Psoas muscle (tissue), 8 donors: ENCODE data around the gene KCNAB1. TPM values are rescaled to one million over a fixed set of nuclear protein-coding genes. Genes with fewer than 3 reads are reported as not detected.

Experiments used
- ATAC-seq, 4 donors: fragments of 200-7000 bp; cut with Tn5 transposase; one replicate each; pipeline ENCODE4 v1.9.1; 2020; ENCODE audit warnings: moderate library complexity in 3 of 4, mild to moderate bottlenecking in 2 of 4
- DNase-seq, 2 donors: peaks; one replicate each; pipeline ENCODE4 v3.0.0-alpha.2; 2020
- H3K27ac ChIP-seq: fragments of 200-600 bp; one replicate; pipeline ENCODE4 v1.8.0; 2022
- H3K27me3 ChIP-seq, 3 donors: fragments of 200-600 bp in 1 of 3; one replicate each; pipeline versions ENCODE4 v1.6.1 to v1.8.0; 2013 to 2022; ENCODE audit warnings: low read length in 2 of 3, mild to moderate bottlenecking in 2 of 3, moderate library complexity in 1 of 3; ENCODE audit not compliant: insufficient read depth in 3 of 3
- H3K36me3 ChIP-seq, 2 donors: fragments of 200-600 bp in 1 of 2; one replicate each; pipeline versions ENCODE4 v1.6.1 to v1.8.0; 2013 to 2022; ENCODE audit warnings: low read depth in 1 of 2, mild to moderate bottlenecking in 1 of 2, moderate library complexity in 1 of 2; ENCODE audit not compliant: insufficient read depth in 1 of 2
- H3K4me1 ChIP-seq: fragments of 200-600 bp; one replicate; pipeline ENCODE4 v1.8.0; 2022
- H3K4me3 ChIP-seq: fragments of 200-600 bp; one replicate; pipeline ENCODE4 v1.8.0; 2022; ENCODE audit warnings: mild to moderate bottlenecking
- H3K9me3 ChIP-seq: fragments of 200-600 bp; one replicate; pipeline ENCODE4 v1.8.0; 2022
- CTCF ChIP-seq: fragments of 200-600 bp; IDR thresholded peaks from one replicate; pipeline ENCODE4 v1.8.0; 2022; ENCODE audit warnings: antibody characterized with exemption
- WGBS, 3 donors: extraction: QIAGEN DNeasy Blood & Tissue Kit; methylation state at CpG; one replicate each; pipeline versions ENCODE4 v1.1.6 to v1.1.7; 2013; 5-methylcytosine and 5-hydroxymethylcytosine counted together
- intact Hi-C, 2 donors: fragments of 100-400 bp; cut with DNase I; formaldehyde crosslinking; loops; one replicate each; pipeline versions ENCODE4 v1.11.0 to v1.14.2; 2022
- polyA plus RNA-seq, 3 donors: library from polyadenylated mRNA; stranded (reverse); fragments of 200-250 nt; gene quantifications; one replicate each; pipeline ENCODE4 v1.2.3, GENCODE V29; 2013
- total RNA-seq, 4 donors: library from RNA; stranded (reverse); fragmentation: NEBNext Ultra II Directional in 2 of 4; extraction: Animal tissue kit (Norgen Biotek cat#: 25700) in 2 of 4; gene quantifications; one replicate each; pipeline versions ENCODE4 v1.2.1 to v1.2.4, GENCODE V29; 2021 to 2023
- donor health status: healthy with polysubstance abuse.
- donor health status: DM: no; HTN: no; CAD: no; lungs with moderate emphysema.
- donor health status: Bipolar disorder and iron deficiency.
- donor health status: healthy.
- donor health status: DM: yes; HTN: yes; CAD: no.
- donor health status: DM: no; HTN: no; CAD: no.
- donor health status: DM: no; HTN: no; CAD: no.
- donor health status: DM: yes; HTN: yes; CAD: no.

Gene KCNAB1
- total and polyA plus RNA-seq, 7 donors = 0.66 to 3.1 (median 0.91) TPM

GRCh38 chr3:156509189-156510174 is 389.1 kb downstream of the KCNAB1 start:
- WGBS, 3 donors = 44 to 51% (median 46%) methylated on average over 5 of the region's 5 CpGs
- H3K36me3 ChIP-seq = no peaks in the 10 kb centered on the region
- DNase-seq (no peak), ATAC-seq (peak; percentile 47 to 80 (median 50))
- no peak overlapping the region for H3K4me3 ChIP-seq
- peak; percentile 72 for TF ChIP-seq CTCF
- H3K27me3 ChIP-seq = no peaks in the 10 kb centered on the region
- no peaks in the 10 kb centered on the region for H3K9me3 ChIP-seq
- no peaks in the 10 kb centered on the region for H3K4me1 ChIP-seq
- intact Hi-C loops = loop anchor here (1.0 to 2.0 kb wide), 2 partner anchors 359 to 362 kb away; no protein-coding TSS in a partner anchor
- H3K27ac ChIP-seq = no peak overlapping the region

GRCh38 chr3:156511987-156512677 is 391.8 kb downstream of the KCNAB1 start:
- no peaks in the 10 kb centered on the region for H3K4me1 ChIP-seq
- no peak overlapping the region for H3K27ac ChIP-seq
- no peaks in the 10 kb centered on the region for H3K27me3 ChIP-seq
- whole genome bisulfite sequencing, 3 donors = 65 to 73% (median 65%) methylated on average over 2 of the region's 2 CpGs
- no peaks in the 10 kb centered on the region for H3K36me3 ChIP-seq
- no peak for DNase-seq
- H3K4me3 ChIP-seq = no peak overlapping the region
- ATAC-seq = no peak
- intact Hi-C loops = loop anchor here in 1 of 2 donors (2.0 kb wide), 1 partner anchor 361 kb away; no protein-coding TSS in a partner anchor
- H3K9me3 ChIP-seq = no peaks in the 10 kb centered on the region
- TF ChIP-seq CTCF = no peak

GRCh38 chr3:156513619-156514018 is 393.2 kb downstream of the KCNAB1 start:
- Histone ChIP-seq H3K27me3 (no peaks in the 10 kb centered on the region), H3K27ac (no peak overlapping the region), H3K4me1 (no peaks in the 10 kb centered on the region), H3K4me3 (no peak overlapping the region), H3K36me3 (no peaks in the 10 kb centered on the region), H3K9me3 (no peaks in the 10 kb centered on the region)
- TF ChIP-seq CTCF = no peak
- intact Hi-C loops = no loop called here
- ATAC-seq (no peak), DNase-seq (no peak)
- 35 to 49% (median 37%) methylated on average over 5 of the region's 5 CpGs for WGBS, 3 donors

GRCh38 chr3:156516284-156516683 is 395.9 kb downstream of the KCNAB1 start:
- TF ChIP-seq CTCF = no peak
- Histone ChIP-seq H3K4me3 (no peak overlapping the region), H3K4me1 (no peaks in the 10 kb centered on the region), H3K27me3 (no peaks in the 10 kb centered on the region), H3K9me3 (no peaks in the 10 kb centered on the region), H3K36me3 (no peaks in the 10 kb centered on the region), H3K27ac (no peak overlapping the region)
- WGBS, 3 donors = 52 to 68% (median 68%) methylated on average over 3 of the region's 3 CpGs
- ATAC-seq (no peak), DNase-seq (peak in 1 of 2 donors; percentile 17)
- intact Hi-C loops = no loop called here
